Measurements from ENCODE around the gene MTSS2. TPM values are rescaled to one million over a fixed set of nuclear protein-coding genes. Genes with fewer than 3 reads are reported as not detected.
"Not testable (repeated sequence)": the region's sequence is repeated elsewhere in the genome, so short reads cannot be mapped to it uniquely, and the experiment has no call there.

The MTSS2 gene
- polyA plus RNA-seq, 4 donors: 41.6 to 48.8 (median 45.2) TPM

- no peak for DNase-seq (ENCODE audit: low read depth in 4 of 4, low spot score in 3 of 4)
Measured at GRCh38 chr16:70657956-70658355, 27.9 kb downstream of the MTSS2 start.

GRCh38 chr16:70656712-70657263 is 29.1 kb downstream of the MTSS2 start:
- no peak for DNase-seq (ENCODE audit: low read depth in 4 of 4, low spot score in 3 of 4)

- no peak for DNase-seq (ENCODE audit: low read depth in 4 of 4, low spot score in 3 of 4)
Measured at GRCh38 chr16:70656065-70656711, 29.7 kb downstream of the MTSS2 start.

GRCh38 chr16:70653809-70654771 is 31.8 kb downstream of the MTSS2 start:
- DNase-seq (ENCODE audit: low read depth in 4 of 4, low spot score in 3 of 4): peak; percentile 69 to 83 (median 75)

GRCh38 chr16:70653406-70653805 is 32.4 kb downstream of the MTSS2 start:
- DNase-seq (ENCODE audit: low read depth in 4 of 4, low spot score in 3 of 4): no peak

GRCh38 chr16:70652322-70652721 is 33.5 kb downstream of the MTSS2 start:
- no peak for DNase-seq (ENCODE audit: low read depth in 4 of 4, low spot score in 3 of 4)

GRCh38 chr16:70651524-70651923 is 34.3 kb downstream of the MTSS2 start:
- no peak for DNase-seq (ENCODE audit: low read depth in 4 of 4, low spot score in 3 of 4)

GRCh38 chr16:70650216-70650615 is 35.6 kb downstream of the MTSS2 start:
- no peak for DNase-seq (ENCODE audit: low read depth in 4 of 4, low spot score in 3 of 4)

GRCh38 chr16:70649300-70649699 is 36.6 kb downstream of the MTSS2 start:
- DNase-seq (ENCODE audit: low read depth in 4 of 4, low spot score in 3 of 4): no peak

GRCh38 chr16:70648606-70649005 is 37.2 kb downstream of the MTSS2 start:
- no peak for DNase-seq (ENCODE audit: low read depth in 4 of 4, low spot score in 3 of 4)

GRCh38 chr16:70647441-70648359 is 38.2 kb downstream of the MTSS2 start:
- DNase-seq (ENCODE audit: low read depth in 4 of 4, low spot score in 3 of 4): no peak

- DNase-seq (ENCODE audit: low read depth in 4 of 4, low spot score in 3 of 4): no peak
Measured at GRCh38 chr16:70646260-70647241, 39.3 kb downstream of the MTSS2 start, which contains the start of gene IL34. Gene IL34 (plus strand): TSS chr16:70646559. CDS start chr16:70646948, 389 bp downstream.

- no peak for DNase-seq (ENCODE audit: low read depth in 4 of 4, low spot score in 3 of 4)
Measured at GRCh38 chr16:70644763-70645597, 40.9 kb downstream of the MTSS2 start.

- DNase-seq (ENCODE audit: low read depth in 4 of 4, low spot score in 3 of 4): not testable (repeated sequence)
Measured at GRCh38 chr16:70643264-70643663, 42.6 kb downstream of the MTSS2 start.

- DNase-seq (ENCODE audit: low read depth in 4 of 4, low spot score in 3 of 4): no peak
Measured at GRCh38 chr16:70642633-70643032, 43.2 kb downstream of the MTSS2 start.

- DNase-seq (ENCODE audit: low read depth in 4 of 4, low spot score in 3 of 4): no peak
Measured at GRCh38 chr16:70638814-70639792, 46.8 kb downstream of the MTSS2 start.

All from left renal pelvis (tissue), 4 donors.